ENCODE data around the gene RELB.
A peak's percentile ranks its signal among the peaks of the same experiment; 100 is the strongest.

The RELB gene

GRCh38 chr19:45061965-45062364, 60.7 kb downstream of the RELB start:
- no peak for DNase-seq

- no peak for DNase-seq
Measured at GRCh38 chr19:45063851-45064801, 62.9 kb downstream of the RELB start.

- DNase-seq = no peak
Measured at GRCh38 chr19:45066921-45067661, 65.8 kb downstream of the RELB start.

GRCh38 chr19:45068041-45068440, 66.8 kb downstream of the RELB start:
- DNase-seq = no peak

GRCh38 chr19:45069056-45069455, 67.8 kb downstream of the RELB start:
- DNase-seq = no peak

- no peak for DNase-seq
Measured at GRCh38 chr19:45070214-45070613, 69.0 kb downstream of the RELB start.

GRCh38 chr19:45070861-45071544, 69.7 kb downstream of the RELB start:
- no peak for DNase-seq

GRCh38 chr19:45071545-45071938, 70.3 kb downstream of the RELB start:
- no peak for DNase-seq

- no peak for DNase-seq
Measured at GRCh38 chr19:45071969-45072790, 70.9 kb downstream of the RELB start.

- no peak for DNase-seq
Measured at GRCh38 chr19:45074744-45075300, 73.6 kb downstream of the RELB start.

GRCh38 chr19:45075301-45076028, 74.2 kb downstream of the RELB start:
- DNase-seq = peak; percentile 49

- DNase-seq = peak; percentile 64
Measured at GRCh38 chr19:45076029-45076850, 75.0 kb downstream of the RELB start, which contains the start of gene ZNF296. ZNF296 (minus strand) TSS chr19:45076478; CDS start chr19:45076373, 105 bp downstream.

- no peak for DNase-seq
Measured at GRCh38 chr19:45076851-45077730, 75.8 kb downstream of the RELB start.

- DNase-seq = no peak
Measured at GRCh38 chr19:45078390-45079062, 77.3 kb downstream of the RELB start.

GRCh38 chr19:45079063-45079910, 78.0 kb downstream of the RELB start, which contains the start of gene GEMIN7:
GEMIN7 (plus strand) TSS chr19:45079260; CDS start chr19:45090115, 10,855 bp downstream.
- peak; percentile 58 for DNase-seq

GRCh38 chr19:45079911-45080370, 78.7 kb downstream of the RELB start:
- DNase-seq = no peak

- DNase-seq = no peak
Measured at GRCh38 chr19:45082170-45082569, 80.9 kb downstream of the RELB start.

All from NCI-H526 treated with DMSO at 0.1 percent for 48 hours (cell line).